Stimulated activated effector memory CD8-positive, alpha-beta T cell treated with anti-CD3 and anti-CD28 coated beads, Interleukin-12 subunit alpha, Interleukin-12 subunit beta, amount 100 ng/mL, for 72 hours (primary cell): ENCODE results near the gene TMEM107.

Experiments
- ATAC-seq: fragments of 150-1000 bp; cut with Tn5 transposase; 2 replicates; pipeline ENCODE4 v1.10.0; 2021
- DNase-seq, 2 donors: peaks; one replicate each; pipeline ENCODE4 v3.0.0; 2021 to 2022; ENCODE audit warnings: low spot score in 2 of 2
- H3K27ac Mint-ChIP-seq: one replicate; pipeline ENCODE4 v1.8.0; 2022; ENCODE audit warnings: mild to moderate bottlenecking, mixed read lengths
- H3K36me3 Mint-ChIP-seq: one replicate; pipeline ENCODE4 v1.8.0; 2022; ENCODE audit warnings: mild to moderate bottlenecking, mixed read lengths
- H3K4me1 Mint-ChIP-seq: one replicate; pipeline ENCODE4 v1.8.0; 2022; ENCODE audit warnings: mixed read lengths
- H3K4me3 Mint-ChIP-seq: one replicate; pipeline ENCODE4 v1.8.0; 2022; ENCODE audit warnings: mild to moderate bottlenecking, mixed read lengths
- H3K9me3 Mint-ChIP-seq: one replicate; pipeline ENCODE4 v1.8.0; 2022; ENCODE audit warnings: mixed read lengths

The TMEM107 gene

DNA sequence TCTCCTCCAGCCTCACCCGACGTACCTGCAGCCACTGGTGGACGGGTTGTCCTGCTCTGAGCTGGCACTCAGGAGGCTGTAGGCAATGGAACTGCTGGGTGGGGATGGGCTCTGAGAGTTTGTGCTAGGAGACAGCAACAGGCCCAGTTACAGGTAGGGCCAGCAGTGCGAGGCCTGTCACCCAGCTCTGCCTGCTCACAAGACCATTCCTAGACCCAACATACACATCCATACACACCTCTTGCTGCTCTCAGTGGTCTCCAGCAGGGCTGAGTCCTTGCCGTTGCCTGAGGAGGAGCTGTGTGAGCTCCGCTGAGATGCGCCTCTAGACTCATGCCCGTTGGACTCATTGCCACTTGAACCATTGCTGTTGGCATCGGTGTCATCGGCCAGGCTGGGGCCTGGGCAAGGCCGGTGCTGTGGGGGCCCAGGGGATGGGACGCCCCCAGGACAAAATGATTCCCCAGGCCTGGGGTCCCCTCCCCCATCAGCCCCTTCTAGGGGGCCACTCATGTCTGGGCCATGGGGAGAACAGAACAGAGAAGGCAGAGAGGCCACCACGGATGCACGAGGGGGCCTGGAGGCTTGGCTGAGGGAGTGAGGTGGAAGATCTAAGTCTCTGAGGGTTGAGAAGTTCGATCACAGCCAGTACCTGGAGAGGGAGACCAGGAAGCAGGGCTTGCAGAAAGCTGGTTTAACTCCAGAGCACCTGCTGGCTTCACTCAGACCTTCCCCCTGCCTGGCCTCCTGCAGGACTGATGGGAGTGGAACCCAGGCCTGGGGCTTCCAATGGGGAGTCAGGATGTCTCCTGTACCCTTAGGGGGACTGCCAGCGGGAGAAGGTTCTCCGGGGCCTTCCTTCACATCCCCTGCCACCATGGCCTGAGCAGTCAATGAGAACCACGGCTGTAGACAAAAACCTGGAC, 25.7 kb downstream of the TMEM107 start:
- DNase-seq, result no peak
- Mint-ChIP-seq H3K4me1 (peaks cover 27% of the 10 kb centered on the region), H3K9me3 (no peaks in the 10 kb centered on the region), H3K27ac (peak overlapping the region; percentile 50), H3K36me3 (no peaks in the 10 kb centered on the region), H3K4me3 (no peak overlapping the region)
- no peak for ATAC-seq

DNA sequence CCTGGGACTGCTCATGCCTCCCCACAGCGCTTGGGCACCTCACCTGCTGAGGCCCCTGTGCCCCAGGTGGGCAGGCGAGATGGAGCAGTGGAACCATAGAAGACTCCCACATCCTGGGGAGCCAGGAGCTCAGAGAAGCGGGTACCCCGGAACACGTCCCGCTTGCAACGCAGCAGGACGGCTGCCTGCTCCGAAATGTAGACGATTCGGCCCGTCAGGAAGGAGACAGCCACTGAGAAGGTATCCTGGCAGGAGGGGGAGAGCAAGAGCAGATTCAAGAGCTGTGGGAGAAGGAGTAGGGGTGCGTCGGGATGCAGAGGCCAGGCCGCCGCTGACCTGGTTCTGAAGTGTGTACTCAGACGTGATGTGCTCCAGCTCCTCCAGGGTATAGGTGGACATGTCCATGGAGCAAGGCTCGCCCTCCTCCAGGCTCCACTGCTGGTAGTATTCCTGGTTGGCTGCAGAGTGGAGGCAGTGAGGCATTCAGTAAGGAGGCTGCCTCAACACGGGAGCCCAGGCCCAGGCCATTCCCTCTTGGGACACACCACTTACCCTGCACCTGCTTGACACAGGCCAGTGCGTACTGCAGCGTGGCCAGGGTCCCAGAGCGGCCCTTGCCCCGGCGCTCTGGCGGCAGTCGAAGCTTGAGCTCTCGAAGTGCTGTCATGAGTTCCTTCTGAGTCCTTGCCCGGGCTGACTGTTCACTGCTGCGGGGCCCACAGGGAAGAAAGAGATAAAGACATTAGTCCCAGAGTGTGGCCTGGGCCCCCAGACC, 26.6 kb downstream of the TMEM107 start:
- Mint-ChIP-seq H3K36me3 (no peaks in the 10 kb centered on the region), H3K9me3 (no peaks in the 10 kb centered on the region), H3K4me1 (peaks cover 27% of the 10 kb centered on the region), H3K4me3 (no peak overlapping the region), H3K27ac (peak overlapping the region; percentile 50)
- ATAC-seq (no peak), DNase-seq (no peak)

DNA sequence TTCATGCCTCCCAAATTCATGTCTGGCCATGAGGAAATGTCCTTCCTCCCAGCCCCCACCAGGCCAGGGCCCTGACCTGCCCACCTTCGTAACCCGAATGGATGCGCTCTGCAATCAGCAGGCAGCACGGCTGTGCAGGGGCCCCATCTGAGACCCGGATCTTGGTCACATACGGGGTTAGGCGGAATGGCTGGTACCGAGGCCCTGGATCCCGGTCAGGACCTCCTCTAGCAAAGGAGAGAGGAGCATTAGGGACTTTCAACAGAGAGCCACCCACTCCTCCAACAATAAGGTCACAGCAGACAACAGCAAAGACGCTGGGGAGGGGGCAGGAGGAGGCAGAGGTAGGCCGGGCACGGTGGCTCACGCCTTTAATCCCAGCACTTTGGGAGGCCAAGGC, 27.6 kb downstream of the TMEM107 start:
- Mint-ChIP-seq H3K4me3 (no peak overlapping the region), H3K4me1 (peaks cover 27% of the 10 kb centered on the region), H3K9me3 (no peaks in the 10 kb centered on the region), H3K36me3 (no peaks in the 10 kb centered on the region), H3K27ac (no peak overlapping the region)
- no peak for DNase-seq
- no peak for ATAC-seq

DNA sequence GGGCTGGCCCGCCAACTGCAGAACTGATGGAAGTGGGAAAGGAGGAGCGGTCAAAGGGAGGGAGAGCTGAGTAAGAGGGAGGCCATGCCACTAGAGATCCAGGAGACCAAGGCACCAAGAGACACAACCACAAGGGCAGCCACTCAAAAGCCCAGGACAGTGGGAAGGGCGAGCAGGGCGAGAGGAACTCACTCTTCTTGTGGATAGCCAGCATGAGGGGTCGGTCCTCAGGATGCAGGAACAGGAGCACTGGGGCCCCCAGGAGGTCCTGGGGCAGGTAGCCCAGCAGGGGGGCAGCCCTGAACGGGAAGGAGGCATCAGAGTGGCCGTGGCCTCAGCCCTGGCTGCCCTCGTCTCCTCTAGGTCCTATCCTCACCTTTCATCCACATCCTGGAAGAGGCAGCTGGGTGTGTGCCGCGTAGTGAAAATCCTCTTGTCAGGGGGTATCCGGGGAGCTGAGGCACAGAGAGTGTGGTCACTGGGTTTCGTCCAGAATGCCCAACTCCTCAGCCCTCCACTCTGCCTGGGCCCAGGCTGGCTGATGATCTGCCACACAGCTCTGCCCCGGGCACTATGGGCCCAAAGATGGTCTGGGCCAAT, 28.3 kb downstream of the TMEM107 start:
- ATAC-seq (no peak), DNase-seq (no peak)
- H3K4me3 Mint-ChIP-seq, result no peak overlapping the region
- no peaks in the 10 kb centered on the region for H3K36me3 Mint-ChIP-seq
- H3K4me1 Mint-ChIP-seq, result peaks cover 27% of the 10 kb centered on the region
- no peaks in the 10 kb centered on the region for H3K9me3 Mint-ChIP-seq
- peak overlapping the region; percentile 81 for H3K27ac Mint-ChIP-seq

DNA sequence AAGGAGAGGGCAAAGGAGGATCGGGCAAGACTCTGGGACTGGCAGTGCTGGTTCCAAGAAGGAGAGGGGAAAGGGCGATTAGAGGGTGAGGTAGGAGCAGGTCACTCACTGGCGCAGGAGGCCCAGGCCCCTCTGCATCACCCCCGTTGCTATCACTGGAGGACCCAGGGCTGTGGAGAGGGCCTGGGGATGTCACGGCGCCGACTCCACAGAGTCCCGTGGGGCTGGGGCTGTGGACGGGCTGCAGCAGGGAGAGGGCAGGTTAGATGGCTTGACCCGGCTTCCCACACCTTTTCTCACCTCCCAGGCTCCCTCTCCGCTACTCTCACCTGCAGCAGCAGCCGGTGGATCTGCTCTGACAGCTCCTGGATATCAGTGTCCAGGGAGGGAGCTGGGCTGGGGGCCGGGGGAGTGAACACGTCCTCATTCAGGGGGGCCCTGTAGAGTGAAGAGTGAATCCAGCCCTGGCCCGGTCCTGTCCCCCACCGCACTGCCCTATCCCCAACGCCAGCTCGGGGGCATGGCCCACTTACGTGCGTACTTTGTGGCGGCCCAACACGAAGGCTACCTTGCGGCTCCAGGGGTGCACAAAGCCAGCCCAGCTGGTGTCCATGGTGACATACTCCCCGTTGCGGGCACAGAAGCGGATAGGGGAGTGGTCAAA, 28.9 kb downstream of the TMEM107 start:
- DNase-seq (no peak), ATAC-seq (no peak)
- peak overlapping the region; percentile 81 for H3K27ac Mint-ChIP-seq
- no peaks in the 10 kb centered on the region for H3K36me3 Mint-ChIP-seq
- no peak overlapping the region for H3K4me3 Mint-ChIP-seq
- peaks cover 27% of the 10 kb centered on the region for H3K4me1 Mint-ChIP-seq
- no peaks in the 10 kb centered on the region for H3K9me3 Mint-ChIP-seq

DNA sequence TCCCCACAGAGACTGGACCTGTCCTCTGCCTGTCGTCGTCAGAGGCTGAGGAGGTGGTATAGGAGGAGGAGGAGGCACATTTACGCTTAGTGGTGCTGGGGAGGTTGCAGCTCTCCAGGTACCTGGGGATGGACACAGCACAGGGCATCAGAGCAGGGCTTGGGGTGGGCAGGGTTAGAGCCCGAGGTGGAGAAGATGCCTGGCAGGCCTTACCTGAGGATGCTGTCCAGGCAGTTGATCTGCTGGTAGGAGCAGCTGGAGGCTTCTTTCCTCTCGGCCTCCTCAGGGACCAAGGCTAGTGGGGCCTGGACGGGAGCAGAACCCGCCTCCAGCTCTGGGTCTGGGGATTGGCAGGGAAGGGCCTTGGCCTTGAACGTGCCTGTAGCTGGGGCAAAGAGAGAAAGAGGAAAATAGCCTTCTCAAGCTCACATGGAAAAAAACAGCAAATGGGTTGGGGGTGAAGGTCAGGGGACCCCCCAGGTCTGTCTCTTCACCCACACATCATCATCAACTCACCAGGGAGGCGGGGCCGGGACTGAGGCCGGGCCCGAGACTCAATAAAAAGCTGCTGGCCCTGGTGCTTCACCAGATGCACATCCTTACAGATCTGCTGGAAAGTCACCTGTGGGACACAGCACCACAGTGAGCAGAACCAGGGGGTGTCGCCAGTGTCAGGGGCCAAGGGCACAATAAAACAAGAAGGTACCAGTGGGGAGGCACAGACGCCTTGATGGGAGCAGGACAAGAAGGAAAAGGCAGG, 29.6 kb downstream of the TMEM107 start:
- H3K4me3 Mint-ChIP-seq, result no peak overlapping the region
- H3K36me3 Mint-ChIP-seq, result no peaks in the 10 kb centered on the region
- H3K4me1 Mint-ChIP-seq, result peaks cover 23% of the 10 kb centered on the region

DNA sequence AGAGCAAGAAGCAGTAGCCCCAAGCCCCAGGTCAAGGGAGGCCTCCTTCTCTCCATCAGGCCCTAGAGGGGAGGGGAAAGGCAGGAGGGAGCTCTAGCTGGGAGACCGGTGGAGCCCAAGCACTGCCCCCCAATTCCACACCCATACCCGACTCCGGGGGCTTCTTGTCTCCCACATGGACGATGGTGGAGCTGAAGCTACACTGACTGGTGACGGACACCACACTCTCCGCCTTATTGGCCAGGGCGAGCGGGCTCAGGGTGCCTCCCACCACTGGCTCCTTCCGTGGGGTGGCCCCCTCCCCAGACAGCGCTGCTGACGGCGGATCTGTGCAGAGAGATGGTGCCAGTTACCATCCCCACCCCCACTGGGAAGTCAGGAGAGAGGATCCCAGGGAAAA, 30.4 kb downstream of the TMEM107 start:
- peaks cover 20% of the 10 kb centered on the region for H3K4me1 Mint-ChIP-seq
- H3K9me3 Mint-ChIP-seq, result no peaks in the 10 kb centered on the region
- ATAC-seq (no peak), DNase-seq (no peak)
- H3K4me3 Mint-ChIP-seq, result no peak overlapping the region
- H3K36me3 Mint-ChIP-seq, result no peaks in the 10 kb centered on the region
- no peak overlapping the region for H3K27ac Mint-ChIP-seq

More for the DNA sequence above, 29.6 kb downstream of the TMEM107 start:
- DNase-seq (no peak), ATAC-seq (no peak)
- no peaks in the 10 kb centered on the region for H3K9me3 Mint-ChIP-seq
- H3K27ac Mint-ChIP-seq, result peak overlapping the region; percentile 81

DNA sequence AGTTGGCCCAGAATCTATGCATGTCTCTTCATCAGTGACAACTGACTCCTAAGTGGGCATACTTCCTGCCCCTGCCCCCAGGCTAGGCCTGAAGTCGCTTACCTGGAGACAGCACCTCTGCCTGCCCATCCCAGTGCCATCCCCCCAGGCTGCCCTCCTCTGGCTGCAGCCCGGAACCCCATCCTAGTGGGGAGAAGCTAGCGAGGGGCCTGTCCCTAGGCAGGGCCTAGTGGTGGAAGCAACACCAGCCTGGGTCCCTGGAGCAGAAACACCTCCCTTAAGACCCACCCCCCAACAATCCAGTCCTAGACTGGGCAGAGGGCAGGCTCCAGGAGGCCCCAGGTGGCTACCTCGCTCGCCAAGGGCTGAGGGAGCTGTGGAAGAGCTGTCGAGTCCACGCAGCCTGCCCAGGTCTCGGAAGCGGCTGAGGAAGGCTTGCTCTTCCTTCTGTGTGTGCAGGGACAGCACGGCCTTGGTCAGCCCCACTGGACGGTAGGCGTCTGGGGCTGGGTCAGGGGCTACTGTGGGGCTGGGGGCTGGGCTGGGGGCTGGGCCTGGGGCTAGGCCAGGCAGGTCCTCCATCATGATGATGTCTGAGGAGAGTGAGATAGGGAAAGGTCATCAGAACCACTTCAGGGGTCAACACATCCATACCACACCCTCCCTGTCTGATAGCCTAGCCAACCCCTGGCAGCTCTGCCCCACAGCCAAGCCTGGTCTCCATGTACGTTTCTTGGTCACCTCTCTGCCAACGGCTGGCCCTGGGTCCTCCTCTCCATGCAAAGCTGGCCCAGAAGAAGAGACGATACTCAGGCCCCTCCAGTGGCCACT, 31.6 kb downstream of the TMEM107 start:
- ATAC-seq, result no peak
- Mint-ChIP-seq H3K4me1 (peaks cover 20% of the 10 kb centered on the region), H3K36me3 (no peaks in the 10 kb centered on the region), H3K4me3 (no peak overlapping the region), H3K9me3 (no peaks in the 10 kb centered on the region), H3K27ac (peak overlapping the region; percentile 68)
- no peak for DNase-seq

DNA sequence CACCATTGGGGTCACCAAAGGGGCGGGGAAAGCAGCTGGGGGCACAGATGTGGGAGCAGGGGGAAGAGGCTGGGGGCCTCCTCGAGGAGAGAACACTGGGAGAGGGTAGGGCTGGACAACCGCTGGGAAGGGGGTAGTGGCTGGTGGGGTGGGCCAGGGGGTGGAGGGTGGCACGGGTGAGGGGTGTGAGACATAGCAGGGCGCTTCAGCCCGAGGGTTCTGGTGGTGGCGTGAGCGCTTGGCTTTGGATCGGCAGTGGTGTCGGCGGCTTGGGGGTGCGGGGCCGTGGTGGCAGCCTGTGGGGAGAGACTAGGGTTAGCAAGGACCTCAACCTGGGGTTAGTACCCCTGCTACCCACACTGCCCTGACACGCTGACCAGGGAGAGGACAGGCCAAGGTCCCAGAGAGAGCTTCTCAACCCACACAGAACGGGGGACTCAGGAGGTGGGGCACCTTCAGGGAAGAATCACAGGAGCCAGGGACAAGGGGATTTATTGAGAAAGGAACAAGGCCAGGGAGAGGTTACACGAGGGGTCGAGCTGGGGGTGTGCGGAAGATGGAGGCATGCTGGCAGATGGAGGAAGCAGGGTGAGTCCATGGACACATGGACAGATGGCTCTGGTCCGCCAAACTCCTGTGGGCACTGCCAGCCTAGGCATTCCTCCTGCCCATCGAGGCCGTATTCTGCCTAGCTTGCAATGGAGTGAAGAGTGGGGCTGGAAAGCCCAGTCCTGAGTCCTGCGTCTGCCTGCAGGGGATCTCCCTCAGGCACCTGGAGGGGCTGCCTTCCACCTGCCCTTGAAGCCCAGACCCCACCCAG, 32.4 kb downstream of the TMEM107 start:
- Mint-ChIP-seq H3K9me3 (no peaks in the 10 kb centered on the region), H3K4me3 (no peak overlapping the region), H3K4me1 (peaks cover 20% of the 10 kb centered on the region), H3K27ac (peak overlapping the region; percentile 68), H3K36me3 (no peaks in the 10 kb centered on the region)
- ATAC-seq, result no peak
- DNase-seq, result peak in 1 of 2 donors; percentile 3

DNA sequence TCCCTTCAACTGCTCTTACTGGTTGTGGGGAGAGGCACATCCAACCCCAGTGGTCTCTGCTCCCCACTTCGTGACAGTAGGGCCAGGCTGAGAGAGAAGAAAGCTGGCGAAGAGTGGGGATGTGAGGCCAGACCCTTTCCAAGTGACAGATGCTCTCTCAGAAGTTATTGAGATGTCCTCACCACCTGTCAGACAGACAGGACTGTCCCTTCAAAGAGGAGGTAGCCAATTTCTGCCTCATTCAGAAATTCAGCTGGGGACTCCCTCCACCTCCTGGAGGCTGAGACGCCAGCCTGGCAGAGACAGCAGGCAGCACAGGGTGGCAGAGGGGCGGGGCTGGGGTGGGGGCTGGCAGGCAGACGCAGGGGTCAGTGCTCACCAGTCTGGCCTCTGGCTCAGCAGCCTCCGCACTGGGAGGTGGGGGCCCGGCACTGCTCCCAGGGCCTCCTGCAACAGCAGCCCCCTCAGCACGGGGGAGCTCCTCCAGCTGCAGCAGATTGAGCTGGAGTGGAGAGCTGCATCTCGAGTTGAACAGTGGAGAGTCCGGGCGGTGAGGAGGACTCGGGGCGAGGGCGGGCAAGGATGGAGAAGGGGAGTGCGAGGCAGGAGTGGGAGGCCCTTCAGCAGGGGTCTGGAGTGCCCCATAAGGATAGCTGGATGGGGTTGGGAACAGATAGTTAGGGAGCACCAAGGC, 33.1 kb downstream of the TMEM107 start:
- no peak overlapping the region for H3K27ac Mint-ChIP-seq
- no peaks in the 10 kb centered on the region for H3K9me3 Mint-ChIP-seq
- ATAC-seq (no peak), DNase-seq (no peak)
- H3K4me3 Mint-ChIP-seq, result no peak overlapping the region
- H3K4me1 Mint-ChIP-seq, result peaks cover 14% of the 10 kb centered on the region
- H3K36me3 Mint-ChIP-seq, result no peaks in the 10 kb centered on the region

DNA sequence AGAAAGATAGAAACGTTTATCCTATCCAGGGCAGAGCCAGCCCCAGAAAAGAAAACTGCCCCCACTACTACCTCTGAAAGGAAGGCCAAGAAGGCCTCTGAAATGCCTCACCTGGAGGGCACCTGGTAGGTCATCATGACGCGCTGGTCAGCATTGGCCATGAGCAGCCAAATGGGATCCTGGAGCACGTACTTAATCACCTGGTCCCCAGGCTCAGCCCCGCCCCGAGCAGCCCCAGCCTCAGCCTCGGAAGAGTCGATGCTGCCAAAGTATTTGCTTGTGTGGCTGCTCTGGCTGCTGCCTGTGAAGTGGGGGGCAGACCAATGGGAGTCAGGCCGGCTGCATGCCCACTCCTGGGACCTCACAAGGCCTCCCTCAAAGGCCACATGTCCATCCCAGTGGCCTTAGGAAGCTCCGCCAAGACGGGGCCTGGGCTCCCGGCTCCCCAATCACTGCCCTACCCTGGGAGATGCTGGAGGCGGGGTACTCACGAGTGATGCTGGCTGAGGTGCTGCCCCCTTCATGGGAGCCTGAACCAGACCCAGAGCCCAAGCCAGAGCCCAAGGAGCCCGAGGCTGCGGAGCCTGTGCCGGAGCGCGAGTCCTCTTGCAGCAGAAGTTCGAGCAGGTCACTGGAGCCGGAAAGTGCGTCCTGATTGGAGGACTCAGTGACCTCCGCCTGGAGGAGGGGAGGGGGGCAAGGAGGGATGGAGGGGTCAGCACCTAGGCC, 33.9 kb downstream of the TMEM107 start:
- peaks cover 14% of the 10 kb centered on the region for H3K4me1 Mint-ChIP-seq
- peak in 1 of 2 donors; percentile 2 for DNase-seq
- ATAC-seq, result no peak
- H3K27ac Mint-ChIP-seq, result no peak overlapping the region
- no peaks in the 10 kb centered on the region for H3K9me3 Mint-ChIP-seq
- H3K4me3 Mint-ChIP-seq, result no peak overlapping the region
- H3K36me3 Mint-ChIP-seq, result no peaks in the 10 kb centered on the region

DNA sequence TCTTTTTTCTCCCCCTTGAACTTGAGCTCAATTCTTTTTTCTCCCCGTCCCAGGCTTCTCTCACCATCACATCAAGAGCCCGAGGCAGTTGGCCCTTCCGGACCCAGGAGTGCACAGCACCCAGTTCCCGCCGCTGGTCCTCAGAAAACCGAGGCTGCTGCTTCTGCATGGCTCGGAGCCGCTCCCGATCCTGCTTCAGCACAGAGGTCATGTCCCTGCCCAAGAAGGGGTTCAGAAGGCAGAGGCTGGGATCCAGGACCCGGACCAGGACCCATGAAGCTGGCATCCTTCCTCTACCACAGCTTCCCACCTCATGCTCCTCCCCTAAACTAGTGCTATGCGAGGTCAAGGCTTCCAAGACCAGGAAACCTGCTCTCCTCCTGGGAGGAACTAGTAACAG, 34.4 kb downstream of the TMEM107 start:
- H3K9me3 Mint-ChIP-seq, result no peaks in the 10 kb centered on the region
- no peak overlapping the region for H3K4me3 Mint-ChIP-seq
- H3K27ac Mint-ChIP-seq, result no peak overlapping the region
- ATAC-seq (no peak), DNase-seq (no peak)
- H3K36me3 Mint-ChIP-seq, result no peaks in the 10 kb centered on the region
- peaks cover 10% of the 10 kb centered on the region for H3K4me1 Mint-ChIP-seq
